ENCODE measurements around the gene KRT16.
"Not testable (repeated sequence)": the region's sequence is repeated elsewhere in the genome, so short reads cannot be mapped to it uniquely, and the experiment has no call there.

The KRT16 gene

DNA sequence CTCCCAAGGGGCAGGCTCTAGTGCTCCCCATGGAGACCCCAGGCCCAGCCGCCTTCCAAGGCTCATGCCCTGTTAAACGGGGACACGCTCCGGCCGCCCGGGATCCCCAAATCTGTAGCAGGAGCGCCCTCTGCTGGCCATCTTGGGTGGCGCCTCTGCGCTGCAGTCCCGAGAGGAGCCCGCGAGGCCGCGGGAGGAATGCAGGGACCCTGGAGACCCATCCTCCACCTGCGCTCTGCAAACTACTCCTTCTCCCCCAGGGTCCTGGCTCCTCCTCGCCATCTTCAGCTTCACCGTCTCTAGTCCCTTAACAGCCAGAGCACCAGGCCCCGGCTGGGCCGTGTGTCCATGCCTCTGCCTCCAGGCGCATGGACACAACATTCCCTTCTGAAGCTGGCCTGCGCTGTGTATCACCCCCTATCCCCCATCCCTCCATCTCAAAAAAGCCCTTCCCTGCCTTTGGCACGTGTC lies 35.4 kb upstream of the KRT16 start:
- DNase-seq (ENCODE audit: low spot score): peak; percentile 87

DNA sequence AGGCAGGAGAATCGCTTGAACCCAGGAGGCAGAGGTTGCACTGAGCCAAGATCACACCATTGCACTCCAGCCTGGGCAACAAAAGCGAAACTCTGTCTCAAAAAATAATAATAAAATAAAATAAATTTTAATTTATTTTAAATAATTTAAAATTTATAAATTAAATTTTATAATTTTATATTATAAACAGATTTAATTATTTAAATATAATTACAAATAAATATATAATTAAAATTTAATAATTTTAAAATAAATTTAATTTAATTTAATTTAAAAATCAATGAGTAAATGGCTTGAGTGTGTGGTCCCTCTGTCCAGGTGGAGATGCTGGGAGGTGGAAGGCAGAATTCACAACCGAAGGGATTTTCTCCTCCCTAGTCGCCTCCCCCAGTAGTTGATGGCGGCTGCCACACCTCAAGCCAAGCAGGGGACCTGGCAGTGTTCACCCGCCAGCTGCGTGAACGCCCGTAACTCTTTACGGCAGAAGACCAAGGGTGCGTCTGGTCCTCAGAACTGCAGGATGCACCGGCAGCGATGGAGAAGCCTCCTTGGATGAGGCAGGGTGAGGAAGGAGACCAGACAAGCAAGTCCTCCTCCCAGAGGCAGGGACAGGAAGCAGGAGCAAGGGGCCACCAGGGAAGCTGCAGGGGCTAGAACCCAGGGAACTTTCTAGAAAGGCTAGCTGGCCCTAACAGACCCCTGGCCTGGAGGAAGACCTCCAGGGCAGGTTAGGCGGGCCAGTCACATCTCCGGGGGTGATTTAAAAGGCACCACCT lies 34.7 kb upstream of the KRT16 start:
- no peak for DNase-seq (ENCODE audit: low spot score)

DNA sequence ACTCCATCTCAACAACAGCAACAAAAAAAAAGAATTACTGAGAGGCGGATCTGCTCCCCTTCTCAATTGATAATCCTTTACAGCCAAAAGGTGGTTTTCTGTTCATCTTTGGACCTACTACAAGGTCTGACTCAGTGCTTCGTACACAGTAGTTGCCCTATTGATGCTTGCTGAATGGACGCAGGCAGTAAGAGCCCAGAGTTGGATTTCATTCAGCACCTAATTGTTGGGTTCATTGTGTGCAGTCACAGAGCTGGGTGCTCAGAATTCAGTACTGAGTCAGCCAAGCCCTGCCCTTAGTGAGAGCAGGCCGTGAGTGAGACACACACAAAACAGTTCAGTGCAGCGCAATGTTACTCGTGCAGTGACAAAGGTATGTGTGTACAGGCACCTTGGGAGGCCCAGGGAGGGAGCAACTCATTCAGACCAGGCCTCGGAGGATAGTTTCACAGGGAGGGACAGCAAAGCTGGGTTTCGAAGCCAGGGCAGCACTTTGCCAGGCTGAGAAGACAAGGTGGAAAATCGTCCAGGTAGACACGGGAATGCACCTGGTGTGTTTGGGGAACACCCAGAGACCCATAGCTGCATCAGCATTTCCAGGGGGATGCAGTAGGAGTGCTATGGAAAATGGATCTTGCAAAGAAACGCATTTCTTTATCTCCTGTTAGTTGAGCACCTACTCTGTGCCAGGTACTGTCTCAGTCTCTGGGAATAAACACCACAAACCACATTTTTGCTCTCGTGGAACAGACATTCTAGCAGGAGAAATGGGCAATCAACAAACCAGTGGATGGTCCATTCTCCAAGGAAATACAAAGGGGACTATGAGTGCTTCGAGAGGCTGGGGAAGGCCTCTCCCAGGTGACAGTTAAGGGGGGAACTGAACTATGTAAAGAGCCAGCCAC lies 29.9 kb upstream of the KRT16 start:
- DNase-seq (ENCODE audit: low spot score): no peak

DNA sequence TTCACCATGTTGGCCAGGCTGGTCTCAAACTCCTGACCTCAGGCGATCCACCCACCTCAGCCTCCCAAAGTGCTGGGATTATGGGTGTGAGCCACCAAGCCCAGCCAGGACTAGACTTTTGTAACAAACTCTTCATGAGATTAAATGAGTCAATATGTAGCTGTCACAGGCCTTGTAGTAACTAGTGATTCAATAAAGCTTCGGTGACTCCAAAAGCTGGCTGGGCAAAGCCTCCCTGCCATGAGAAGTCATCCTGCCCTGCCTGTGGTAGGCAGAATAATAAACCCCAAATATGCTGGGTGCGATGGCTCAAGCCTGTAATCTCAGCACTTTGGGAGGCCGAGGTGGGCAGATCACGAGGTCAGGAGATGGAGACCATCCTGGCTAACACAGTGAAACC lies 28.0 kb upstream of the KRT16 start:
- DNase-seq (ENCODE audit: low spot score): not testable (repeated sequence)

DNA sequence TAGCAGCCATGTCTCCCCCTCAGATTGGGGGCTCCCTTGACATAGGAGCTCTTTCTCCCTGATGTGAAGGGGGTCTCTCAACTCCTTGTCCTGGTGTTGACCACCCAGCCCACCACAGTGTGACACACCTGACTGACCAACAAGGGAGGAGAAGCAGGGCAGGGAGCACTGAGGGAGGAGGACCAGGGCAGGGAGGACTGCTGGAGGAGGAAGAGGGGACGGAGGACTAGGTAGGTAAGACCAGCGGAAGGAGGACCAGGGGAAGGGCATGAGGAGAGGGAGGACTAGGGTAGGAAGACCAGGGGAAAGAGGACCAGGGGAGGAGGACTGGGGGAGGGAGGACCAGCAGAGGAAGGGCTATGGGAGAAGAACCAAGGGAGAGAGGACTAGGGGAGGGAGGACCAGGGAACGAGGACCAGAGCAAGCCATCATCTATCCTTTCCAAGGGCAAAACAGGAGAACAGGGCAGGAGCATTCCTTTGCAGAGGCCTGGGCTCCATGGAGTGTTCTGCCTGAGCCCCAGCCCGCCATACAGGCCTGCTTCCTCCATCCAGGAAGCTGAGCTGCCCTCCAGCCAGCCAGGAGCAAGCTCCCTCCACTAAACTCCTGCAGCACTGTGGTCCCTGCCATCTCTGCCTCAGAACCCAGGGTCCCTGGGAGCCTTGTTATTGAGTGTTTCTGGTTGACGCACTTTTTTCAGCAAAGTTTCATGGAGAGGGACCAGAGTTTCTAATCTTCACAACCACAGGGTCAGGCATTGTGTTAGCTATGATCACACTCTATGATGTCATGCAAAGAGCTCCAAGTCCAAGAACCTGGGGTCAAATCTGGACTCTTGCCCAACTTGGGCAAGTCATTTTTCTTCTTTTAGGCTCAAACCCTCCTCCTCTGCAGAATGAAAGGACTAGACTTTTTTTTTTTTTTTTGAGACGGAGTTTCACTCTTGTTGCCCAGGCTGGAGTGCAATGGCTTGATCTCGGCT lies 27.2 kb upstream of the KRT16 start:
- DNase-seq (ENCODE audit: low spot score): no peak

DNA sequence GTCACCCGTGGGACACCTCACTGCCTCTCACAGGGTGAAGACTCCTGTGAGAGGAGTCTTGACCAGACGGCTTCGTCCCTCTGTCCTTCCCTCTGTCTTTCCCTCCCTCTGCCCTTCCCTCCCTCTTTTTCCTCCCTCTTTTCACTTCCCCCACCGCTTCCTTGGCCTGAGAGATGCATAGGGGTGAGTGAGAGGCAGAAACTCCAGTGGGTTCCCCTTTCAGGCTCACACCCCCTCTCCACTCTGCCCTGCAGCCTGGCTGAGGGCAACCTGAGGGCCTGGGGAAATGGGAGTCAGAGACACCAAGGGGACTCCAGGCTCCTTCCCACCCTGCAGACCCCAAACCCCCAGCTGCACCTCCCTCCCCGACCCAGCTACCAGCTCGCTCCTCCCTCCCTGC lies 26.4 kb upstream of the KRT16 start:
- no peak for DNase-seq (ENCODE audit: low spot score)

DNA sequence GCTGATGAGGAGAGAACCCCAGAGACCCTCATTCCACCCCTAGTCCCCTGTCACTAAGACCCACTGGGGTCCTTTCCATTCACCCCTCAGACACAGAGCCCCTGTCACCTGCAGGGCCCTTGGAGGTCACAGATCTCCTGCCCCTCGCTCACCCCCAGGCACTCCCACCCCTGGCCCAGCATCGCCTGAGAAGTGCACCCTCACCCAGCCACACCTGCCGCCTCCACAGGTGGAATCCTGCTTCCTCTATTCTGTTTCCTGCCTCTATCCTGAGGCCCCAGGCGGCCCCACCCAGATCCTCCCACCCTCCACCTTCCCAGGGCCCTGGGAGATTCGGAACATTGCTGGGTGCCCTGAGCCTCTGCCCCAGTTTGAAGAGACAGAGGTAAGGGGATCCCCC lies 25.6 kb upstream of the KRT16 start:
- no peak for DNase-seq (ENCODE audit: low spot score)

DNA sequence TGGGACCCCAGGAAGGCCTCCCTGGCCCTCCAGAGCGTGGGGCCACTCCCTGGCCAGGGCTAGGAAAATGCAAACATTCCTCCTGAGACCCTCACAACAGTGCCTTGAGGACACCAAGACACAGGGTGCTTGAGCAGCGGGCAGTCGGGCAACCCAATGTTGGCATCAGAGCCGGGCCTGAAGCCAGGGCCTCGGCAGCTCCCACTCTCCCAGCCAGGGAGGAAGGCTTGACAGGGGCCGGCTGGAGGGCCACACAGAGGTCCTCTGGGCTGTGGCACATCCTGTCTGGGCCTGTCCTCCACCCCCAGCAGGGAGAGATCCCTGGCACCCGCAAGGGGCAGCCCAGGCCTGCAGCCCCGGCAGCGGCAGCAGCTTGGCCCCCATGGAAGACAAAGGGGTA lies 24.1 kb upstream of the KRT16 start:
- DNase-seq (ENCODE audit: low spot score): no peak

DNA sequence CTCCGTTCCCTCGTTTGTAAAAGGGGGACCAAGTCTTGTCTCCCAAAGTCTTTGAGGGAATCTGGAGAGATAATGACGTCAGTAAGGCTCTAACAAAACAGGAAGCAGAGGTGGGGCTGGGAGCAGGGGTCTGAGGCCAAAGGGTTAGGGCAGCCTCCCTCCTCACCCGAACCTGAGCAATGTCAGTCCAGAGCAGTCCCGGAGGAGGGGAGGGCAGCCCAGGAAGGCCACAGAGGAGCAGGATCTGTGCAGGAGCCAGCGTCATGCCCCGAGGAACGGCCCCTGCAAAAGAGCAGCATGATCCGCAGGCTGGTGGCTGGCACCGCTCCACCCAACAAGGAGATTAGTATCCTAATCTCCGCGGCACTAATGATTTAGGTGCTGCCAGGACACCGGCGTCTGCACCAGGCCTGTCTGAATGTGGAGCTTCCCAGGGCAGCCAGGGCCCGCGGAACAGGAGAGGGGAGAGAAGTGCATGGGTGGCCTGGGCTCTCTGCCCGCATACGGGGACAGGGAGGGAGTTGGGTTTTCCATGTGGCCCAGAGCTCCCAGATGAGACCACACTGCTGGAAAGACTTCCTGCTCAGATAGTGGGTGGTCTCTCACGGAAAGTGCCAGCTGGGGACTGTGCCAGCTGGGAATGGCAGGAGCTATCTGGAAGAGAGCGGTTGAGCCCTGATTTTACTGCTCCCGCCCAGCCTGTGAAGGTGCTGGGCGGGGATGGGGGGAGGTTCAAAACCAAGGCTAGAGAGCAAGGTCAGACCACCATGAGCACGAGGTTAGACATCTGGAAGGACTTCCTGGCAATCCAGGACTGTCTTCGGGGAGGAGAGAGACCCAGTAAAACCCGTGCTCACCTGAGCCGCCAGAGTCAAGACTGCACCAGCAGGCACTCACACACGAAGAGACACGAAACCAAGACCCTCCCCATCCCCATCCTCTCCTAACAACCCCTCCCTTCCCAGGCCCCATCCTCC lies 22.8 kb upstream of the KRT16 start:
- no peak for DNase-seq (ENCODE audit: low spot score)

DNA sequence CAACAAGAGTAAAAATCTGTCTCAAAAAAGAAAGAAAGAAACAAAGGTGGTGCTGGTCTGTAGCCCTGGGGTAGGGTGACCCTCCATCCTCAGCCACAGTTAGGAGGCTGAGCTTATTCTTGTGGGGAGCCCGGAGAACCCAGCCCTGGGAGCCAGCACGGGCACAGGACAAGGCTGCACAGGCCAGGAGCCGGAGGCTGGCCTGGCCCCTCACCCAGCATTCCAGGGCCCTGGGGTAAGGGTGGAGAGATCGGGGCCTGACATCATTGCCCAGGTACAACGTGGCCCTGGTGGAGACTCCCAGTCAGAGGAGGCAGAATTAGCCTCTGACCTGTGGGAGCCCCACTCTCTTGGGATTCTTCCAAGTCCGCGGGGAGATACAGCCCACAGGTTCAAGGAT lies 22.1 kb upstream of the KRT16 start:
- no peak for DNase-seq (ENCODE audit: low spot score)

DNA sequence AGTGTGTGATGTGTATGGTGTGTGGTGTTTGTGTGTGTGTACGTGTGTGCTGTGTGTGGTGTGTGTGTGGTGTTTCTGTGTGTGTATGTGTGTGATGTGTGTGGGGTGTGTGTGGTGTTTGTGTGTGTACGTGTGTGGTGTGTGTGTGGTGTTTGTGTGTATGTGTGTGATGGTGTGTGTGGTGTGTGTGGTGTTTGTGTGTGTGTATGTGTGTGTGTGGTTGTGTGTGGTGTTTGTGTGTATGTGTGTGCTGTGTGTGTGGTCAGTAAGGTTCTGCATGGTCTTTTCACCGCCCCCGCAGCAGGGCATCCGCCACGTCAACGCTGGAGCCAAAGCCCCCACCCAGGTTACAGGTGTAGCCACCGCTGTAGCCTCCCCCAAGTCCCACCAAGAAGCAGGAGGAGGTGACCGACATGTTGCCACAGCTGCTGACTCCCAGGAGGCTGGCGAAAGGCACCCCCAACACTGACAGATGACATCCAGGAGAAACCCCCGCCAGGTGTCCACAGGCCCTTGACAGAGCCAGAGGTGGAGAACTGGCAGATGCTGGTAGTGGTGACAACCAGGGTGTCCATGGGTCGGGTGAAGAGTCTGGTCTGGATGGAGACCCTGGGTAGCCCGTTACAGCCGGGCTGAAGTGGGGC lies 21.1 kb upstream of the KRT16 start:
- DNase-seq (ENCODE audit: low spot score): no peak

DNA sequence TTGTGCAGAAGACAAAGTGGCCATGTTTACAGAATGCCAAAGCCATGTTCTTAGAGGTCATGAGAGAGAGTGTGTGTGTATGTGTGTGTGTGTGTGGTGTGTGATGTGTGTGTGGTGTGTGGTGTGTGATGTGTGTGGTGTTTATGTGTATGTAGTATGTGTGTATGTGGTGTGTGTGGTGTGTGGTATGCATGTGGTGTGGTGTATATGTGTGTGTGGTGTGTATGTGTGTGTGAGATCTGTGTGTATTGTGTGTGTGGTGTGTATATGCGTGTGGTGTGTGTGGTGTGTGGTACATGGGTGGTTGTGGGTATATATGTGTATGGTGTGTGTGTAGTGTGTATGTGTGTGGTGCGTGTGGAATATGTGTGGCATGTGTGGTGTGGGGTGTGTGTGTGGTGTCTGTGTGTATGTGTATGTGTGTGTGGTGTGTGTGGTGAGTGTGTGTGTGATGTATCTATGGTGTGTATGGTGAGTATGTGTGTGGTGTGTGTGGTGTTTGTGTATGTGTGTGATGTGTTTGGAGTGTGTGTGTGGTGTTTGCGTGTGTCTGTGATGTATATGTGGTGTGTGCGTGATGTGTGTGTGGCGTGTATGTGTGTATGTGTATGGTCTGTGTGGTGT lies 20.0 kb upstream of the KRT16 start:
- no peak for DNase-seq (ENCODE audit: low spot score)

DNA sequence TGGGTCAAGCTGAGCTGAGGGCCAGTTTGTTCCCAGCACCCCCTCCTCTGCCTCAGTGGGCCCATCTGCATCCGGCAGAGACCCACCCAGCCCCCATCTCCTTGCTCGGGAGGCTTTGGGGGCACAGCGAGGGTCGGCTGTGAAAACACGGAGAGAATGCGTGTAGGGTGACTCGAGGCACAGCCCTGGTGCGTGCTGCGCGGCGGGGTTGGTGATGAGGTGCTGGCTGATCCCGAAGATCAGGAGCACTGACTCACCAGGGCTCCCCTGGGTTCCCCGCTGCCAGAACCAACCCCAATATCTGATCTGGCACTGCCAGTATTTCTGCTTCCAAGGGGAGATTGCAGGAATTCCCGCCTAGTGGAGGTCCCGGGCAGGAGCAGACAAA lies 19.3 kb upstream of the KRT16 start:
- DNase-seq (ENCODE audit: low spot score): no peak

DNA sequence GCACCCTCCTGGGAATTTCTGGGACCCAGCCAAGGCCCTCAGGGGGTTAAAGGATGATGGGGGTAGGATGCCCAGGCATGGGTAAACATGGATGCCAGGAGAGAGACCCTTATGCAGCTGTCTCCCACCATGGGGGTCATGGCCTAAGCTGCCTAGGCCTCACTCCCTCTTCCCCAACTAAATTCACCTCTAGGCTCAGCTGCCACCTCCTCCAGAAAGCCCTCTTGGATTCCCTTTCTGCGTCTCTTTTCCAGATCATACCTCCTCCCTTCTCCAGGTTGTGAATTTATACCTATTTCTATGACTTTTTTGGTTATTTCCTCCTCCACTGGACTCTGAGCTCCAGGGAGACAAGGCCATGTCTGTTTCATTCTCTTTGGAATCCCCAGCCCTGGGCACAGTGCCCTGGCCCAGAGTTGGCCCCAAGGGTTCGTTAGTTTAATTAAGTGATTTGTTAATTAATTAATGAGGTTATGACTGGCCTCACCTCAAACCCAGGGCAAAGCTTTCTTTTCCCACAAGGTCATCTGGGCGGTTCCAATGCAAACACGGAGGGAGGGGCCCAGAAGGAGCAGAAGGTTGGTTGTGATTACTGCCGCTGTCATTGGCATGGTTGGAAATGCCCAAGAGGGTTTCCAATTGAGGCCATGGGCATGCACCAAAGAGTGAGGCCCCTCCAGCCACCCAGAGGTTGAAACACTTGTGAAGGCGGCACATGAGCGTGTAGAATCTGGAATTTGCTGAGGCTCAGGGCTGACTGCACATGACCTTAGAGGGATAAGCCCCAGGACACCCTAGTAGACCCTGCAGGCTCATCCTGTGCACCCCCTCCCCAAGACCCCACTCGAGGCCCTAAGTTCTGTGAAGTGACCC lies 18.7 kb upstream of the KRT16 start:
- no peak for DNase-seq (ENCODE audit: low spot score)

DNA sequence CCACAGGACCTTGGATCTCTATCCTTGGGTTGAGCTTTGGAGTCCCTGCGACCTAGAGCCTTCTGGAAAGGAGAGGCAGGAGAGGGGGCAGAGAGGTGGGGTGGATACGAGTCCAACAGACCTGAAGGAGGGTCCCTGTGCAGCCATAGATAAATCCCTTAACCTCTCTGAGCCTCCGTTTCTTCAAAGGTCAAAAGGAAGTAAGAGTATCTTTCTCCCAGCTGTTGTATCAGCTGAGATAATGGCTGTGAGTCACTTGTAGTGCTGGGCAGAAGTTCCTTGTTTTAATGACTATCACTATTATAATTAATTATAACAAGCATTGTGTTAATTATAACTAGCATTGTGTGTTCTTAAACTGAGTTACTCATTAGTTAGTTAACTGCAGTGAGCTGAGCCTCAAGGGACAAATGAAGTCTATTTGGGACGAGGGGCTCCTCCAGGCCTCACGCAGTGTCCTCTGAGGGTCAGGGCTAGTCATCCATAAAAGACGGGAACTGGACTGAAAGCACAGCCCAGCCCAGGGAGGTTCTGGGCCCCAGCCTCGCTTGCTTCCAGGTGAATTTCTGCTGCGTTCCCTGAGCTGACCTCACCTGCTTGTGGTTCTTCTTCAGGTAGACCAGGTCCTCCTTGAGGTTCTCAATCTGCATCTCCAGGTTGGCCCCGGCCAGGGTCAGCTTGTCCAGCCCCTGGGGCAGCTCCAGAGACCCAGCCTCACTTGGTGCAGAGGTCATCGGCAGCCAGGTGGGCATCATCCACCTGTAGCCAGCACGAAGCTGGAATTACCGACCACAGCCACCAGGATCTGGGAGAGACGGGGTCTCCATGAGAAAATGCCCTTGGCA lies 17.5 kb upstream of the KRT16 start:
- no peak for DNase-seq (ENCODE audit: low spot score)

DNA sequence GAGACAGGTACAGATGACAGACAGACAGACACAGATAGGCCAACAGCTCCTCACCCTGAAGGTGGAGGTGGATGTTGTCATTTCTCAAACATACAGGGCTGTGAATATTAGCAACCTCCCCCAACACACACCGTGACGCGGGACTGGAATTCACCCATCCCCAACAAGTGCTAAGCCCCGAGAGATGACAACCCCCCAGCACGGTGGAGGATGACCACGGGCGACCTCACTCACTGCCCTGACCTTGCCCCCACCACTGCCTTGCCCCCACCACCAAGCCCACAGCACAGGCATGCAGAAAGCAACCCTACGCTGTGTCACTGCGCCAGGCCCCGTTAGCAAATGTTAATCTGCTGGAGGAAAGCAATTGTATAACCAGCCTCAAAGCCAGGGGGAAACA lies 16.7 kb upstream of the KRT16 start:
- no peak for DNase-seq (ENCODE audit: low spot score)

DNA sequence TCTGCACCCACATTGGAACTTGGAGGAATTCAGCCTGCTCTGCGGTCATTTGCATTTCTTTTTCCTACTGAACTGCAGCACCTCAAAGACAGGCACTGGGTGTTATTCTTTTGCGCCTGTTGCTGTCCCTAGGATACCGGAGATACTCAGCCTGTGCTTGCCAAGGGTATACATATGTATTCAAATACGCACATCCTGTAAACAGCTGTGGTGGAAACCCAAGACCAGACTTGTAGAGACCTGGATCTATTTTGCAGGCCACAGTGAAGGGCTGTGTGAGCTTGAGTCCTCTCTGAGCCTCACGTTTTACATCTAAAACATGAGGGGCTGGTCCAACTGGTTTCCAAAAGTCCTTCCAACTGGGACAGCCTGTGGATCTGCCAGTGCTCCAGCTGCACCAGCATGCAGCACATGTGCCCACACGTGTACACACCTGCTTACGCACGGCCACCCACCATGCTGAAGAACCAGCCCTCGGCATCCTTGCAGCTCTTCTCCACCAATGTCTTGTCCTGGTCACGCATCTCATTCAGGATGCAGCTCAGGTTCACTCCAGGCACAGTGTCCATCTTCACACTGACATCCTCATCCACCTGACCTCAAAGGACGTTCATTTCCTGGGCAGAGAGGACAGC lies 16.2 kb upstream of the KRT16 start:
- DNase-seq (ENCODE audit: low spot score): not testable (repeated sequence)

DNA sequence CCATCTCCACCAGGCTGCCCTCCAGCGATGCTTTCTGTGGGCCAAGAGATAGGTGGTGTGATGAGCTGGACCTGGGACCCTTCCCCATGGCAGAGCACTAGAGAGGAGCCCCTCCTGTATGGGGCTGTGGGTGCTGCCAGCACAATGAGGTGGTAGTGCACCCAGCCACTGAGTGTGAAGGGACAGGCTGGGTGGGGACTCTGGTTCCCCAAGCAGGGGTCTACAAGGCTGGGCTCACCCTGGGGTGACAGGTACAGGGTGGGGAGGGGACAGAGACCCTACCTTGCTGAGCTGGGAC lies 15.5 kb upstream of the KRT16 start:
- not testable (repeated sequence) for DNase-seq (ENCODE audit: low spot score)

Measured in CD4-positive, alpha-beta T cell treated with Interleukin-2 at 100 ng/mL for 4 hours (primary cell).